Activated T-cell treated with anti-CD3 and anti-CD28 coated beads, Interleukin-2, amount 50 U/mL, for 72 hours (primary cell): ENCODE results near the gene SMIM29. TPM values are rescaled to one million over a fixed set of nuclear protein-coding genes. Genes with fewer than 3 reads are reported as not detected.
A peak's percentile ranks its signal among the peaks of the same experiment; 100 is the strongest.

Source experiments
- ATAC-seq, 2 donors: fragments of 150-1000 bp; cut with Tn5 transposase; replicated peaks in 1 of 2; 2 replicates each; pipeline ENCODE4 v1.10.0; 2021; ENCODE audit warnings: moderate library complexity in 2 of 2, mild to moderate bottlenecking in 1 of 2
- DNase-seq, 2 donors: peaks; one replicate each; pipeline ENCODE4 v3.0.0; 2021 to 2022; ENCODE audit warnings: mixed read lengths in 1 of 2
- H3K27ac Mint-ChIP-seq: one replicate; pipeline ENCODE4 v1.8.0; 2022; ENCODE audit warnings: mild to moderate bottlenecking, moderate library complexity, mixed read lengths
- H3K27me3 Mint-ChIP-seq: one replicate; pipeline ENCODE4 v1.8.0; 2022; ENCODE audit warnings: low read depth, mixed read lengths
- H3K36me3 Mint-ChIP-seq, 2 donors: one replicate each; pipeline ENCODE4 v1.8.0; 2022; ENCODE audit warnings: mixed read lengths in 2 of 2, mild to moderate bottlenecking in 1 of 2; ENCODE audit not compliant: insufficient read depth in 2 of 2
- H3K4me1 Mint-ChIP-seq: one replicate; pipeline ENCODE4 v1.8.0; 2022; ENCODE audit warnings: low read depth, mixed read lengths
- H3K4me3 Mint-ChIP-seq, 2 donors: one replicate each; pipeline ENCODE4 v1.8.0; 2022; ENCODE audit warnings: mild to moderate bottlenecking in 2 of 2, mixed read lengths in 2 of 2, moderate library complexity in 2 of 2
- H3K9me3 Mint-ChIP-seq, 2 donors: one replicate each; pipeline ENCODE4 v1.8.0; 2022; ENCODE audit warnings: mixed read lengths in 2 of 2
- total RNA-seq, 2 donors: library from RNA; stranded (reverse); gene quantifications; one replicate each; pipeline ENCODE4 v1.2.3, GENCODE V29; 2022

SMIM29 gene
- total RNA-seq, 2 donors from 2014 or later: 22.8 to 26.7 TPM

- Mint-ChIP-seq H3K36me3 (no peaks in the 10 kb centered on the region), H3K9me3 (no peaks in the 10 kb centered on the region), H3K4me3 (peak overlapping the region; percentile 49 to 76), H3K27ac (peak overlapping the region; percentile 27), H3K4me1 (peaks cover 53% of the 10 kb centered on the region), H3K27me3 (no peaks in the 10 kb centered on the region)
- DNase-seq (no peak), ATAC-seq (no peak)
Observed at GRCh38 chr6:34223381-34223955, 25.3 kb downstream of the SMIM29 start.

GRCh38 chr6:34218691-34219090 lies 30.1 kb downstream of the SMIM29 start:
- Mint-ChIP-seq H3K27ac (no peak overlapping the region), H3K4me3 (no peak overlapping the region), H3K4me1 (peaks cover 16% of the 10 kb centered on the region), H3K9me3 (no peaks in the 10 kb centered on the region), H3K36me3 (no peaks in the 10 kb centered on the region), H3K27me3 (no peaks in the 10 kb centered on the region)
- ATAC-seq: no peak
- no peak for DNase-seq

GRCh38 chr6:34213772-34214171 lies 35.0 kb downstream of the SMIM29 start:
- DNase-seq (no peak), ATAC-seq (no peak)
- no peaks in the 10 kb centered on the region for H3K36me3 Mint-ChIP-seq
- H3K4me3 Mint-ChIP-seq: no peak overlapping the region
- H3K9me3 Mint-ChIP-seq: no peaks in the 10 kb centered on the region
- peaks cover 6% of the 10 kb centered on the region for H3K4me1 Mint-ChIP-seq
- H3K27me3 Mint-ChIP-seq: no peaks in the 10 kb centered on the region
- no peak overlapping the region for H3K27ac Mint-ChIP-seq

GRCh38 chr6:34207695-34208443 lies 40.9 kb downstream of the SMIM29 start:
- Mint-ChIP-seq H3K27me3 (no peaks in the 10 kb centered on the region), H3K9me3 (no peaks in the 10 kb centered on the region), H3K27ac (no peak overlapping the region), H3K4me1 (peaks cover 38% of the 10 kb centered on the region), H3K4me3 (peak overlapping the region; percentile 6 to 7), H3K36me3 (peaks cover 0 to 2% of the 10 kb centered on the region in 2 donors)
- peak; percentile 52 to 60 for DNase-seq
- ATAC-seq: peak; percentile 94 to 98

- H3K27me3 Mint-ChIP-seq: no peaks in the 10 kb centered on the region
- DNase-seq: no peak
- peaks cover 42% of the 10 kb centered on the region for H3K4me1 Mint-ChIP-seq
- peaks cover 0 to 2% of the 10 kb centered on the region in 2 donors for H3K36me3 Mint-ChIP-seq
- ATAC-seq: no peak
- H3K27ac Mint-ChIP-seq: no peak overlapping the region
- H3K9me3 Mint-ChIP-seq: no peaks in the 10 kb centered on the region
- H3K4me3 Mint-ChIP-seq: no peak overlapping the region
Observed at GRCh38 chr6:34206726-34207125, 42.1 kb downstream of the SMIM29 start.

- Mint-ChIP-seq H3K27me3 (no peaks in the 10 kb centered on the region), H3K9me3 (no peaks in the 10 kb centered on the region), H3K27ac (no peak overlapping the region), H3K4me3 (no peak overlapping the region), H3K4me1 (peaks cover 50% of the 10 kb centered on the region), H3K36me3 (peaks cover 0 to 2% of the 10 kb centered on the region in 2 donors)
- ATAC-seq (no peak), DNase-seq (no peak)
Observed at GRCh38 chr6:34205916-34206315, 42.9 kb downstream of the SMIM29 start.

- Mint-ChIP-seq H3K4me3 (no peak overlapping the region), H3K27ac (no peak overlapping the region), H3K36me3 (peaks cover 0 to 2% of the 10 kb centered on the region in 2 donors), H3K27me3 (no peaks in the 10 kb centered on the region), H3K4me1 (peaks cover 55% of the 10 kb centered on the region), H3K9me3 (no peaks in the 10 kb centered on the region)
- DNase-seq (no peak), ATAC-seq (peak in 1 of 2 donors; percentile 14)
Observed at GRCh38 chr6:34205466-34205865, 43.3 kb downstream of the SMIM29 start.

- Mint-ChIP-seq H3K4me1 (peaks cover 60% of the 10 kb centered on the region), H3K27ac (no peak overlapping the region), H3K4me3 (no peak overlapping the region), H3K36me3 (peaks cover 0 to 2% of the 10 kb centered on the region in 2 donors), H3K27me3 (no peaks in the 10 kb centered on the region), H3K9me3 (no peaks in the 10 kb centered on the region)
- no peak for ATAC-seq
- DNase-seq: no peak
Observed at GRCh38 chr6:34204693-34205092, 44.1 kb downstream of the SMIM29 start.

- Mint-ChIP-seq H3K9me3 (no peaks in the 10 kb centered on the region), H3K36me3 (no peaks in the 10 kb centered on the region), H3K4me3 (no peak overlapping the region), H3K27me3 (no peaks in the 10 kb centered on the region), H3K4me1 (peaks cover 46% of the 10 kb centered on the region), H3K27ac (no peak overlapping the region)
- no peak for DNase-seq
- ATAC-seq: no peak
Observed at GRCh38 chr6:34202329-34203201, 46.2 kb downstream of the SMIM29 start.

GRCh38 chr6:34201455-34202107 lies 47.2 kb downstream of the SMIM29 start:
- Mint-ChIP-seq H3K27me3 (no peaks in the 10 kb centered on the region), H3K36me3 (no peaks in the 10 kb centered on the region), H3K4me3 (no peak overlapping the region), H3K27ac (peak overlapping the region; percentile 37), H3K9me3 (no peaks in the 10 kb centered on the region), H3K4me1 (peaks cover 40% of the 10 kb centered on the region)
- DNase-seq (no peak), ATAC-seq (peak in 1 of 2 donors; percentile 42)

- no peaks in the 10 kb centered on the region for H3K27me3 Mint-ChIP-seq
- no peaks in the 10 kb centered on the region for H3K9me3 Mint-ChIP-seq
- ATAC-seq (no peak), DNase-seq (no peak)
- no peaks in the 10 kb centered on the region for H3K36me3 Mint-ChIP-seq
- H3K27ac Mint-ChIP-seq: no peak overlapping the region
- no peak overlapping the region for H3K4me3 Mint-ChIP-seq
- peaks cover 34% of the 10 kb centered on the region for H3K4me1 Mint-ChIP-seq
Observed at GRCh38 chr6:34200340-34200971, 48.4 kb downstream of the SMIM29 start.

GRCh38 chr6:34196833-34197195 lies 52.0 kb downstream of the SMIM29 start:
- Mint-ChIP-seq H3K36me3 (no peaks in the 10 kb centered on the region), H3K9me3 (no peaks in the 10 kb centered on the region), H3K27me3 (no peaks in the 10 kb centered on the region), H3K27ac (no peak overlapping the region), H3K4me1 (peaks cover 25% of the 10 kb centered on the region), H3K4me3 (peak overlapping the region; percentile 81 to 94)
- no peak for ATAC-seq
- no peak for DNase-seq
